ENCODE results near the gene LCP2. TPM values are rescaled to one million over a fixed set of nuclear protein-coding genes. Genes with fewer than 3 reads are reported as not detected.

LCP2 gene
- total and polyA plus RNA-seq, 2 donors (not counting 3 experiments of a cell fraction or from before 2014, with no cell fraction given): not detected

- intact Hi-C loops (cut with micrococcal nuclease): no loop called here
These were observed 39.6 kb upstream of the LCP2 start for GRCh38 chr5:170337045-170337733.

GRCh38 chr5:170336065-170336464, 38.5 kb upstream of the LCP2 start:
- no TSS peak for BruUV-seq (replicated peaks)
- H2AFZ ChIP-seq (ENCODE audit: low read depth, low read length): no peak overlapping the region
- H3K9me1 ChIP-seq (replicated peaks; ENCODE audit: control insufficient read depth, extremely low read depth, insufficient read depth, low read length): no peaks in the 10 kb centered on the region
- dilution Hi-C loops (cut with MboI; ENCODE audit: extremely low pct_ligation_motif_present, low sequenced_read_pairs): no loop called here
- no peak overlapping the region for H3K9ac ChIP-seq (replicated peaks; ENCODE audit: extremely low read depth, insufficient read depth, low read length)
- intact Hi-C loops (cut with micrococcal nuclease): no loop called here
- no peak overlapping the region for H3K4me3 ChIP-seq (replicated peaks in 1 of 3; ENCODE audit: insufficient read depth in 1 of 3, low read depth in 1 of 3, low read length in 3 of 3)
- no peak overlapping the region for H3K4me2 ChIP-seq (ENCODE audit: insufficient read depth, low read length)
- FAIRE-seq (no peak), DNase-seq (ENCODE audit: low read depth, low spot score) (no peak)
- no peaks in the 10 kb centered on the region for H4K20me1 ChIP-seq (replicated peaks; ENCODE audit: control insufficient read depth, extremely low read depth, insufficient read depth, low read length)
- no peaks in the 10 kb centered on the region for H3K27me3 ChIP-seq (ENCODE audit: control insufficient read depth in 2 of 2, insufficient read depth in 2 of 2, low read length in 2 of 2)
- TF ChIP-seq POLR2A (IDR thresholded peaks at IDR 0.05; ENCODE audit: low read depth, low read length) (no peak), POLR2AphosphoS5 (IDR thresholded peaks at IDR 0.05; ENCODE audit: insufficient read depth, low read depth, low read length) (no peak), EZH2 (IDR thresholded peaks at IDR 0.05; ENCODE audit: borderline replicate concordance, low read depth, low read length, severe bottlenecking) (no peak)
- no peak overlapping the region for H3K27ac ChIP-seq (ENCODE audit: insufficient read depth, low read depth, low read length)
- no peaks in the 10 kb centered on the region for H3K9me3 ChIP-seq (replicated peaks; ENCODE audit: control insufficient read depth, insufficient read depth, low read length)
- ChIA-PET CTCF (no interaction called here), POLR2A (no interaction called here)
- no peaks in the 10 kb centered on the region for H3K79me2 ChIP-seq (ENCODE audit: control insufficient read depth, insufficient read depth, low read length)
- H3K36me3 ChIP-seq (ENCODE audit: control insufficient read depth in 2 of 2, extremely low read depth in 1 of 2, insufficient read depth in 2 of 2, low read length in 2 of 2): no peaks in the 10 kb centered on the region
- peaks cover 7% of the 10 kb centered on the region for H3K4me1 ChIP-seq (ENCODE audit: control insufficient read depth, extremely low read depth, insufficient read depth, low read length)

More at GRCh38 chr5:170337045-170337733, 39.6 kb upstream of the LCP2 start:
- H3K4me3 ChIP-seq (replicated peaks in 1 of 3; ENCODE audit: insufficient read depth in 1 of 3, low read depth in 1 of 3, low read length in 3 of 3): no peak overlapping the region
- H3K36me3 ChIP-seq (ENCODE audit: control insufficient read depth in 2 of 2, extremely low read depth in 1 of 2, insufficient read depth in 2 of 2, low read length in 2 of 2): no peaks in the 10 kb centered on the region
- dilution Hi-C loops (cut with MboI; ENCODE audit: extremely low pct_ligation_motif_present, low sequenced_read_pairs): no loop called here
- BruUV-seq (replicated peaks): no TSS peak
- no peak for DNase-seq (ENCODE audit: low read depth, low spot score)
- H3K9ac ChIP-seq (replicated peaks; ENCODE audit: extremely low read depth, insufficient read depth, low read length): no peak overlapping the region
- TF ChIP-seq POLR2A (IDR thresholded peaks at IDR 0.05; ENCODE audit: low read depth, low read length) (no peak), POLR2AphosphoS5 (IDR thresholded peaks at IDR 0.05; ENCODE audit: insufficient read depth, low read depth, low read length) (no peak), EZH2 (IDR thresholded peaks at IDR 0.05; ENCODE audit: borderline replicate concordance, low read depth, low read length, severe bottlenecking) (no peak)
- ChIA-PET POLR2A (no interaction called here), CTCF (no interaction called here)
- no peaks in the 10 kb centered on the region for H3K9me3 ChIP-seq (replicated peaks; ENCODE audit: control insufficient read depth, insufficient read depth, low read length)
- no peaks in the 10 kb centered on the region for H3K79me2 ChIP-seq (ENCODE audit: control insufficient read depth, insufficient read depth, low read length)
- no peaks in the 10 kb centered on the region for H3K9me1 ChIP-seq (replicated peaks; ENCODE audit: control insufficient read depth, extremely low read depth, insufficient read depth, low read length)
- H3K27ac ChIP-seq (ENCODE audit: insufficient read depth, low read depth, low read length): no peak overlapping the region
- no peak overlapping the region for H3K4me2 ChIP-seq (ENCODE audit: insufficient read depth, low read length)
- no peaks in the 10 kb centered on the region for H4K20me1 ChIP-seq (replicated peaks; ENCODE audit: control insufficient read depth, extremely low read depth, insufficient read depth, low read length)
- FAIRE-seq: no peak
- H3K27me3 ChIP-seq (ENCODE audit: control insufficient read depth in 2 of 2, insufficient read depth in 2 of 2, low read length in 2 of 2): no peaks in the 10 kb centered on the region
- no peak overlapping the region for H2AFZ ChIP-seq (ENCODE audit: low read depth, low read length)
- H3K4me1 ChIP-seq (ENCODE audit: control insufficient read depth, extremely low read depth, insufficient read depth, low read length): no peaks in the 10 kb centered on the region

Measured in endothelial cell of umbilical vein (primary cell).